Suppressor macrophage treated with lipopolysaccharide for 1 hour (primary cell): ENCODE measurements around the gene CD226.
"Not testable (repeated sequence)": the region's sequence is repeated elsewhere in the genome, so short reads cannot be mapped to it uniquely, and the experiment has no call there.

ENCODE experiments used
- DNase-seq, 3 donors: peaks; one replicate each; pipeline ENCODE4 v3.0.0-alpha.2; 2020 to 2022

The CD226 gene

GRCh38 chr18:69906765-69907164 is 40.9 kb downstream of the CD226 start:
- no peak for DNase-seq

GRCh38 chr18:69900941-69901340 is 46.7 kb downstream of the CD226 start:
- no peak for DNase-seq

- DNase-seq, result not testable (repeated sequence)
Observed at GRCh38 chr18:69899154-69899923, 48.3 kb downstream of the CD226 start.

- no peak for DNase-seq
Observed at GRCh38 chr18:69898241-69898861, 49.3 kb downstream of the CD226 start.

GRCh38 chr18:69897397-69898108 is 50.1 kb downstream of the CD226 start:
- peak in 2 of 3 donors; percentile 4 to 22 for DNase-seq

GRCh38 chr18:69895066-69896047 is 52.3 kb downstream of the CD226 start:
- no peak for DNase-seq

- DNase-seq, result no peak
Observed at GRCh38 chr18:69894467-69894866, 53.2 kb downstream of the CD226 start.

GRCh38 chr18:69890558-69890957 is 57.1 kb downstream of the CD226 start:
- no peak for DNase-seq

GRCh38 chr18:69889009-69889408 is 58.7 kb downstream of the CD226 start:
- no peak for DNase-seq

GRCh38 chr18:69887256-69887655 is 60.4 kb downstream of the CD226 start:
- no peak for DNase-seq

GRCh38 chr18:69885841-69886531 is 61.7 kb downstream of the CD226 start:
- DNase-seq, result no peak

- no peak for DNase-seq
Observed at GRCh38 chr18:69885355-69885754, 62.3 kb downstream of the CD226 start.

GRCh38 chr18:69883781-69884180 is 63.9 kb downstream of the CD226 start:
- DNase-seq, result no peak

GRCh38 chr18:69882965-69883668 is 64.6 kb downstream of the CD226 start:
- no peak for DNase-seq

- DNase-seq, result no peak
Observed at GRCh38 chr18:69880083-69880482, 67.6 kb downstream of the CD226 start.

- DNase-seq, result not testable (repeated sequence)
Observed at GRCh38 chr18:69879051-69879450, 68.6 kb downstream of the CD226 start.

- DNase-seq, result no peak
Observed at GRCh38 chr18:69878213-69878933, 69.3 kb downstream of the CD226 start.

- no peak for DNase-seq
Observed at GRCh38 chr18:69876490-69876889, 71.2 kb downstream of the CD226 start.

GRCh38 chr18:69874058-69874457 is 73.6 kb downstream of the CD226 start:
- DNase-seq, result no peak

- no peak for DNase-seq
Observed at GRCh38 chr18:69872661-69873060, 75.0 kb downstream of the CD226 start.

GRCh38 chr18:69871363-69871762 is 76.3 kb downstream of the CD226 start:
- no peak for DNase-seq
